ENCODE data around the gene CCK.

DNA sequence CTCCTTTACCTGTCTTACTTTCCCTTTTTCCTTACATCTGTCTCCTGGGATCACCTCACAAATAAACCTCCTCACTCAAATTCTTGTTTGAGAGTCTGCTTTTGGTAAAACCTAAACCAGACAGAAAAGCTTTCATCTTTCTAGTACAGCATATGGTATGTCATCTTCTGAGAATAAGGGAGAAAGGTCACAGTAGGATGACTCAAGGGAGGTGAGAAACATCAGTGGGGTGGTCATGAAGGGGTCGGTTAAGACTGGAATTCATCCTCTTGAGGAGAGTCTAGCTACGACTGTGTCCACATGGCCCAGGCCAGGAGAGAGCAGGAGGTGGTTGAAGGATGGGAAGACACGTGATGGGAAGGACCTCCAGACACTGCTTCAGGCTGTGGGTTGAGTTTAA is 34.8 kb upstream of the CCK start:
- TF ChIP-seq CTCF (conservative IDR thresholded peaks at IDR 0.05) (no peak), ZFX (IDR thresholded peaks at IDR 0.05) (no peak)

Data from C4-2B (cell line).